HepG2 (cell line): ENCODE measurements around the gene OGFOD3. TPM values are rescaled to one million over a fixed set of nuclear protein-coding genes. Genes with fewer than 3 reads are reported as not detected.

Experiments used
- CSRNP1 ChIP-seq: sonication (generic); formaldehyde crosslinking; IDR thresholded peaks from 2 replicates; pipeline ENCODE4 v1.8.1; 2023; ENCODE audit warnings: mild to moderate bottlenecking, missing genetic modification reagents
- DMAP1 ChIP-seq: IDR thresholded peaks from 2 replicates; pipeline ENCODE4 v1.6.1; 2016
- KAT7 ChIP-seq: IDR thresholded peaks from 2 replicates; pipeline ENCODE4 v1.6.1; 2018; ENCODE audit warnings: borderline replicate concordance, missing compliant biosample characterization
- NR2F1 ChIP-seq, 2 experiments: fragments of 450-650 bp in 1 of 2; formaldehyde crosslinking in 1 of 2; IDR thresholded peaks; 2 replicates each; pipeline versions ENCODE4 v1.5.0 to v1.6.1; 2016 to 2020; ENCODE audit warnings: mild to moderate bottlenecking in 1 of 2, missing compliant biosample characterization in 1 of 2, missing genetic modification reagents in 1 of 2, moderate library complexity in 1 of 2
- PAXIP1 ChIP-seq: sonication (generic); formaldehyde crosslinking; conservative IDR thresholded peaks from 2 replicates; pipeline ENCODE4 v1.4.0; 2020; ENCODE audit warnings: mild to moderate bottlenecking, missing genetic modification reagents, moderate library complexity
- PHF5A ChIP-seq: IDR thresholded peaks from one replicate; pipeline ENCODE4 v1.6.1; 2018; ENCODE audit warnings: low read depth, missing genetic modification reagents; ENCODE audit not compliant: unreplicated experiment
- PREB ChIP-seq: sonication (generic); formaldehyde crosslinking; IDR thresholded peaks from 2 replicates; pipeline ENCODE4 v1.4.0; 2020; ENCODE audit warnings: missing genetic modification reagents
- TEAD3 ChIP-seq: optimal IDR thresholded peaks from 2 replicates; pipeline ENCODE3; 2016; ENCODE audit warnings: borderline replicate concordance
- ZBTB37 ChIP-seq: sonication (generic); formaldehyde crosslinking; IDR thresholded peaks from 2 replicates; pipeline ENCODE4 v1.4.0; 2020; ENCODE audit warnings: mild to moderate bottlenecking, missing genetic modification reagents
- ZFP37 ChIP-seq: sonication (generic); formaldehyde crosslinking; IDR thresholded peaks from 2 replicates; pipeline ENCODE4 v1.4.0; 2020; ENCODE audit warnings: missing genetic modification reagents, borderline replicate concordance
- ZNF280D ChIP-seq: sonication (generic); formaldehyde crosslinking; IDR thresholded peaks from 2 replicates; pipeline ENCODE4 v1.5.1; 2020; ENCODE audit warnings: mild to moderate bottlenecking, missing genetic modification reagents
- ZNF34 ChIP-seq: sonication (generic); formaldehyde crosslinking; IDR thresholded peaks from 2 replicates; pipeline ENCODE4 v1.4.0; 2020; ENCODE audit warnings: mild to moderate bottlenecking, missing genetic modification reagents, borderline replicate concordance
- ZNF501 ChIP-seq: sonication (generic); formaldehyde crosslinking; IDR thresholded peaks from 2 replicates; pipeline ENCODE4 v1.5.1; 2020; ENCODE audit warnings: mild to moderate bottlenecking, moderate library complexity, missing genetic modification reagents
- ZXDC ChIP-seq: sonication (generic); formaldehyde crosslinking; IDR thresholded peaks from 2 replicates; pipeline ENCODE4 v1.5.0; 2020; ENCODE audit warnings: mild to moderate bottlenecking, missing genetic modification reagents
- polyA plus RNA-seq, 8 experiments: library from polyadenylated mRNA; depleted of rRNA in 3 of 8; stranded (reverse) in 7 of 8; unstranded in 1 of 8; fragments of >200 nt; fragmentation: Illumina TruSeq in 4 of 8; extraction: Trizol in 4 of 8; gene quantifications; 2 replicates each; pipeline versions ENCODE4 v1.2.1 to v1.2.3, GENCODE V29; 2011 to 2016; ENCODE audit warnings: low read depth in 4 of 8, missing spikeins in 1 of 8, mixed read lengths in 1 of 8; ENCODE audit not compliant: insufficient read depth in 1 of 8
- total RNA-seq, 5 experiments: library from RNA; depleted of rRNA; stranded (reverse); fragments of >200 nt; fragmentation: Illumina TruSeq; extraction: Trizol; gene quantifications; 2 replicates each; pipeline ENCODE4 v1.2.3, GENCODE V29; 2016; ENCODE audit warnings: low read depth in 1 of 5

Gene OGFOD3
- total and polyA plus RNA-seq, 2 of the 13 experiments (the other 11 are each of a cell fraction or from before 2014, with no cell fraction given) = 40.0 to 42.1 TPM

- TF ChIP-seq ZXDC (CRISPR knock-in tag) = peak; percentile 95
- TF ChIP-seq CSRNP1 (CRISPR knock-in tag) = peak; percentile 84; the same call in 1 of the 2 replicates
- TF ChIP-seq DMAP1 (CRISPR knock-in tag) = peak; percentile 99
- TF ChIP-seq ZNF501 (CRISPR knock-in tag) = peak; percentile 99
- TF ChIP-seq PHF5A (CRISPR knock-in tag) = peak; percentile 22
- no peak; a peak in 1 of 4 replicates for TF ChIP-seq NR2F1 (CRISPR knock-in tag; IDR thresholded peaks at IDR 0.05)
- TF ChIP-seq ZNF34 (CRISPR knock-in tag) = peak; percentile 98
- TF ChIP-seq KAT7 = no peak; the same call in 1 of the 2 replicates
- no peak for TF ChIP-seq ZNF280D
- no peak for TF ChIP-seq ZBTB37 (CRISPR knock-in tag)
- no peak for TF ChIP-seq ZFP37
- no peak for TF ChIP-seq PREB (CRISPR knock-in tag)
- peak; percentile 24 for TF ChIP-seq TEAD3 (CRISPR knock-in tag)
- peak; percentile 70 for TF ChIP-seq PAXIP1 (CRISPR knock-in tag)
Observed at GRCh38 chr17:82458179-82458884, 39.9 kb upstream of the OGFOD3 start, which contains the start of gene NARF (continued).
